K562 (cell line): ENCODE measurements around the gene PRRT1. TPM values are rescaled to one million over a fixed set of nuclear protein-coding genes. Genes with fewer than 3 reads are reported as not detected.

Experiments used
- CHAMP1 ChIP-seq: fragments of 450-650 bp; IDR thresholded peaks from 2 replicates; pipeline ENCODE4 v1.6.1; 2016; ENCODE audit warnings: mild to moderate bottlenecking
- ETV1 ChIP-seq: fragments of 450-650 bp; conservative IDR thresholded peaks from 2 replicates; pipeline ENCODE4 v1.6.1; 2016; ENCODE audit warnings: missing genetic modification characterization, control low read depth, low read depth, missing compliant biosample characterization
- FOXP1 ChIP-seq: sonication (generic); formaldehyde crosslinking; IDR thresholded peaks from 2 replicates; pipeline ENCODE4 v1.8.0; 2022; ENCODE audit warnings: mild to moderate bottlenecking, missing genetic modification reagents
- HMGXB4 ChIP-seq: sonication (generic); formaldehyde crosslinking; IDR thresholded peaks from 2 replicates; pipeline ENCODE4 v1.8.1; 2023; ENCODE audit warnings: mild to moderate bottlenecking, missing genetic modification reagents
- KHSRP ChIP-seq: fragments of 450-650 bp; IDR thresholded peaks from 2 replicates; pipeline ENCODE4 v1.6.1; 2017
- MLLT1 ChIP-seq, 2 experiments: fragments of 450-650 bp; IDR thresholded peaks; 2 replicates each; pipeline ENCODE4 v1.6.1; 2016
- MXI1 ChIP-seq: IDR thresholded peaks from 2 replicates; pipeline ENCODE4 v1.6.1; 2011; ENCODE audit warnings: low read depth, mild to moderate bottlenecking, improper control_type of control experiment, low read length
- NELFE ChIP-seq: IDR thresholded peaks from 2 replicates; pipeline ENCODE4 v1.6.1; 2011; ENCODE audit warnings: mild to moderate bottlenecking; ENCODE audit not compliant: insufficient read depth, insufficient read length
- RAD51 ChIP-seq: fragments of 450-650 bp; IDR thresholded peaks from 2 replicates; pipeline ENCODE4 v1.7.1; 2016; ENCODE audit warnings: low read depth, mild to moderate bottlenecking, borderline replicate concordance
- RERE ChIP-seq: sonication (generic); formaldehyde crosslinking; IDR thresholded peaks from 2 replicates; pipeline ENCODE4 v1.8.0; 2023; ENCODE audit warnings: missing genetic modification reagents, mild to moderate bottlenecking, borderline replicate concordance
- RFX7 ChIP-seq: fragments of 250-450 bp; sonication (Bioruptor Pico); IDR thresholded peaks from 2 replicates; pipeline ENCODE4 v1.5.1; 2021; ENCODE audit warnings: mild to moderate bottlenecking
- ZNF280A ChIP-seq: fragments of 450-650 bp; IDR thresholded peaks from 2 replicates; pipeline ENCODE4 v1.6.1; 2018; ENCODE audit warnings: mild to moderate bottlenecking, low read depth; ENCODE audit not compliant: partially characterized antibody
- ZNF644 ChIP-seq: fragments of 200-800 bp; sonication (Bioruptor generic); IDR thresholded peaks from 2 replicates; pipeline ENCODE4 v1.6.1; 2016; ENCODE audit warnings: low read depth, missing genetic modification characterization, missing compliant biosample characterization
- polyA plus RNA-seq, 8 experiments: library from polyadenylated mRNA; depleted of rRNA in 4 of 8; stranded (reverse) in 5 of 8; unstranded in 3 of 8; fragments of >200 nt; fragmentation: Nextera tagmentation in 2 of 8; fragmentation: Illumina TruSeq in 1 of 8; extraction: Ambion mirVana in 2 of 8; extraction: Trizol in 1 of 8; gene quantifications; 2 replicates each; pipeline versions ENCODE4 v1.2.1 to v1.2.3, GENCODE V29; 2011 to 2014; ENCODE audit warnings: inconsistent platforms in 1 of 8, missing spikeins in 1 of 8
- total RNA-seq, 7 experiments: library from RNA; depleted of rRNA in 6 of 7; stranded (reverse); fragments of >200 nt in 6 of 7; fragmentation: Illumina TruSeq in 2 of 7; extraction: Trizol in 2 of 7; gene quantifications; 2 replicates each; pipeline versions ENCODE4 v1.2.1 to v1.2.3, GENCODE V29; 2011 to 2021; ENCODE audit warnings: low replicate concordance in 1 of 7

Gene PRRT1
- total and polyA plus RNA-seq, 9 of the 15 experiments (the other 6 are each of a cell fraction or from before 2014, with no cell fraction given) = 0.14 to 3.5 (median 0.41) TPM

- TF ChIP-seq ETV1 (tag) (no peak), CHAMP1 (no peak), NELFE (no peak), MLLT1 (IDR thresholded peaks at IDR 0.05) (peak; percentile 30 to 47; a peak in 3 of 4 replicates), MXI1 (0 out of 2 replicates have a peak, but pooled peaks have one; percentile 27), ZNF280A (no peak), RERE (no peak), ZNF644 (tag) (no peak), RAD51 (peak; percentile 84), KHSRP (no peak), HMGXB4 (CRISPR knock-in tag) (no peak), RFX7 (CRISPR knock-in tag) (0 out of 2 replicates have a peak, but pooled peaks have one; percentile 5), FOXP1 (CRISPR knock-in tag) (no peak)
Observed at GRCh38 chr6:32178547-32179440, 27.1 kb upstream of the PRRT1 start (continued).
